ENCODE measurements around the gene HTRA3.

Gene HTRA3

GRCh38 chr4:8232748-8233147, 36.8 kb upstream of the HTRA3 start:
- DNase-seq (ENCODE audit: extremely low read depth, insufficient read length) = no peak
- Histone ChIP-seq H3K36me3 (ENCODE audit: control insufficient read depth, insufficient read depth, low read length) (peaks cover 38% of the 10 kb centered on the region), H3K4me3 (replicated peaks; ENCODE audit: low read depth, low read length) (no peak overlapping the region), H3K27me3 (replicated peaks; ENCODE audit: control insufficient read depth, insufficient read depth, low read length) (no peaks in the 10 kb centered on the region)
- TF ChIP-seq CTCF (IDR thresholded peaks at IDR 0.05; ENCODE audit: insufficient read depth, low read length, poor library complexity, severe bottlenecking) = no peak

- Histone ChIP-seq H3K27me3 (replicated peaks; ENCODE audit: control insufficient read depth, insufficient read depth, low read length) (no peaks in the 10 kb centered on the region), H3K36me3 (ENCODE audit: control insufficient read depth, insufficient read depth, low read length) (peaks cover 34% of the 10 kb centered on the region), H3K4me3 (replicated peaks; ENCODE audit: low read depth, low read length) (no peak overlapping the region)
- no peak for DNase-seq (ENCODE audit: extremely low read depth, insufficient read length)
- no peak for TF ChIP-seq CTCF (IDR thresholded peaks at IDR 0.05; ENCODE audit: insufficient read depth, low read length, poor library complexity, severe bottlenecking)
These were observed 35.7 kb upstream of the HTRA3 start for GRCh38 chr4:8233672-8234484.

GRCh38 chr4:8234715-8235114, 34.8 kb upstream of the HTRA3 start:
- no peak for DNase-seq (ENCODE audit: extremely low read depth, insufficient read length)
- TF ChIP-seq CTCF (IDR thresholded peaks at IDR 0.05; ENCODE audit: insufficient read depth, low read length, poor library complexity, severe bottlenecking) = no peak
- peaks cover 38% of the 10 kb centered on the region for H3K36me3 ChIP-seq (ENCODE audit: control insufficient read depth, insufficient read depth, low read length)

GRCh38 chr4:8235224-8235623, 34.3 kb upstream of the HTRA3 start:
- peaks cover 38% of the 10 kb centered on the region for H3K36me3 ChIP-seq (ENCODE audit: control insufficient read depth, insufficient read depth, low read length)
- DNase-seq (ENCODE audit: extremely low read depth, insufficient read length) = no peak
- no peak for TF ChIP-seq CTCF (IDR thresholded peaks at IDR 0.05; ENCODE audit: insufficient read depth, low read length, poor library complexity, severe bottlenecking)
- H3K4me3 ChIP-seq (replicated peaks; ENCODE audit: low read depth, low read length) = no peak overlapping the region
- no peaks in the 10 kb centered on the region for H3K27me3 ChIP-seq (replicated peaks; ENCODE audit: control insufficient read depth, insufficient read depth, low read length)

More at GRCh38 chr4:8234715-8235114, 34.8 kb upstream of the HTRA3 start:
- Histone ChIP-seq H3K4me3 (replicated peaks; ENCODE audit: low read depth, low read length) (no peak overlapping the region), H3K27me3 (replicated peaks; ENCODE audit: control insufficient read depth, insufficient read depth, low read length) (no peaks in the 10 kb centered on the region)

GRCh38 chr4:8235686-8236085, 33.9 kb upstream of the HTRA3 start:
- Histone ChIP-seq H3K36me3 (ENCODE audit: control insufficient read depth, insufficient read depth, low read length) (peaks cover 38% of the 10 kb centered on the region), H3K27me3 (replicated peaks; ENCODE audit: control insufficient read depth, insufficient read depth, low read length) (no peaks in the 10 kb centered on the region), H3K4me3 (replicated peaks; ENCODE audit: low read depth, low read length) (no peak overlapping the region)
- no peak for DNase-seq (ENCODE audit: extremely low read depth, insufficient read length)
- no peak for TF ChIP-seq CTCF (IDR thresholded peaks at IDR 0.05; ENCODE audit: insufficient read depth, low read length, poor library complexity, severe bottlenecking)
